Skeletal muscle cell (primary cell): ENCODE measurements around the gene SEMA4C.
"Not testable (repeated sequence)": the region's sequence is repeated elsewhere in the genome, so short reads cannot be mapped to it uniquely, and the experiment has no call there.

ENCODE experiments used
- DNase-seq: peaks from one replicate; pipeline ENCODE4 v3.0.0-alpha.2; 2010; ENCODE audit warnings: low read depth
- H3K4me3 ChIP-seq: 2 replicates; pipeline ENCODE4 v1.5.1; 2011; ENCODE audit warnings: low read depth, mild to moderate bottlenecking, control low read depth, low read length, moderate library complexity

Gene SEMA4C

DNA sequence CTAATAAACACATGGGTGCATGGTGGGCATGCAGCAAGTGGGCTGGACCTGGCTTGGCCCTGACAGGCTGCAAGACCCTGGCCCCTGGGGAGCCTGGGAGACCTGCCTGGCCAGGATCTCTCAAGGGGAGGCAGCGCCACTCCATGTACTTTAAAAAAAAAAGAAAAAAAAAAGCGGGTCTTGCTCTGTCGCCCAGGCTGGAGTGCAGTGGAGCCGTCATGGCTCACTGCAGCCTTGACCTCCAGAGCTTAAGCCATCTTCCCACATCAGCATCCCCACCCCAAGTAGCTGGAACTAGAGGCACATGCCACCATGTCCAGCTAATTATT lies 29.5 kb upstream of the SEMA4C start:
- no peak overlapping the region for H3K4me3 ChIP-seq
- no peak for DNase-seq

DNA sequence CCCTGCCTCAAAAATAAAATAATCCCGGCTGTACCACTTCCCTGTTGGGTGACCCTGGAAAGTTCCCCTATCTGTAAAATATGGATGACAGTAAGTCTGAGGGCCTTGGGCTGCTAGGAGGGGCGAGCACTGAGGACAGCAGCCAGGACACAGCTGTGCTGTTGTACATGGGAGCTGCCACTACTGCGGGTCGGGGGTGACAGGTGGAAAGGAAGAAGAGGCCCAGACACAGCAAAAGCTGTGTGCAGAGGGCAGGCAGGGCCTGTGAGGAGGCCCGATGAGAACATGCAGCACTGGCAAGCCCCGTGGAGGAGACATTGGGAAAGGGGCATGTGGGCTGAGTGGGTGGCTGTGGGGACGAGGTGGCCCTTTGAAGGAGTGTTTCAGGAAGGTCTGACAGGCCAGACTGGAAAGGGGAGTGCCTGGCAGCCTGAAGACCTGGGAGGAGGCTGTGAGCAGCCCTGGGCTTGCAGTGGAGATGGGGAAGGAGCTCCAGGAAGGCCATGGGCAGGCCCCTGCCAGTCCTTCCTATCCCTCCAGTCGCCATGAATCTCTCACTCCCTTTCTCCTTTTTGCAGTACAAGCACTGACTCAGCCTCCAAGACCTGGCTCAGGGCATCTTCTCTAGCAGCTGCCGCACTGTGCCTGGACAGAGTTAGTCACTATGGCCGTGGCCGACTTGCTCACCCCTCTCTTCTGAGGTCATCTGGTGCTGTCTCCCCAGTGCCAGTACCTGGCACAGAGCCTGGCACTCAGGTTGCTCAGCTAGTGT lies 28.9 kb upstream of the SEMA4C start:
- H3K4me3 ChIP-seq = no peak overlapping the region
- DNase-seq = no peak

DNA sequence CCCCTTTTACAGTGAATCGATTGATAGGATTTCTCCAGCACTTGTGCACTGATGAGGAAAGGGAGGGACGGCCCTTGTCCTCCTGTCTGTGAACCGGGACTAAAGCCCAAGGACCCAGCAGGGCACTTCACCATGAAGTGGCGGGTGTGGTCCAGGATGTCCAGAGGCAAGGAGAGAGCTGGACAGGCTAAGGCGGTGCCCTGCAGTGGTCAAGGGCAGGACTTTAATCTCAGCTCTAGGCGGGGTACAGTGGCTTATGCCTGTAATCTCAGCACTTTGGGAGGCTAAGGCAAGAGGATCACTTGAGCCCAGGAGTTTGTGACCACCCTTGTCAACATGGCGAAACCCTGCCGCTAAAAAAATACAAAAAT lies 28.2 kb upstream of the SEMA4C start:
- H3K4me3 ChIP-seq = no peak overlapping the region
- no peak for DNase-seq

DNA sequence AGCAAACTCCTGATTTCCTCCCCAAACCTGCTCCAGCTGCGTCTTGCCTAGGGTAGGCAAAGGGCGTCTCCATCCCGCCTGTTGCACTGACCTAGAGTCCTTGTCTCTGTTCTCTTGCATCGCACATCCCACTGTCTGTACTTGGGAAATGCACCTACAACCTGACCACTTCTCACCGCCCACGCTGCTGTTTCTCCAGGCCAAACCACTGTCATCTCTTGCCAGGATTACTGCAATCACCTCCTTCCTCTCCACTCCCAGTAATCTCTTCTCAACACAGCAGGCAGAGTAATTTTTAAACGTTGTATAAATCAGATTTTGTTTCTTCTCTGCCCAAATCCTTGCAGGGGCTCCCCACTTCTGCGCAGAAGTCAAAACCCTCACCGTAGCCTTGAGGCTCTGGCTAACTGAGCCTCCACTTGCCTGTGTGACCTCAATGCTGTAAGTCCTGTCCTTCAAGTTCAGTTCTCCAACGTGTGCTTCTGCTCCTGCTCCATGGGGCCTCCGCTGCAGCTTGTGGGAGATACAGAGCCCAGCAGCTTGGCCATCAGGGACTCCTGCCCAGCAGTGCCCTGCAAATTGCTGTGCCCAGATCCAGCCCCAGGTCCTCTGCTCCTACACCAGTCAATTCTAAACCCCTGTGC lies 27.7 kb upstream of the SEMA4C start:
- DNase-seq = no peak
- H3K4me3 ChIP-seq = no peak overlapping the region

DNA sequence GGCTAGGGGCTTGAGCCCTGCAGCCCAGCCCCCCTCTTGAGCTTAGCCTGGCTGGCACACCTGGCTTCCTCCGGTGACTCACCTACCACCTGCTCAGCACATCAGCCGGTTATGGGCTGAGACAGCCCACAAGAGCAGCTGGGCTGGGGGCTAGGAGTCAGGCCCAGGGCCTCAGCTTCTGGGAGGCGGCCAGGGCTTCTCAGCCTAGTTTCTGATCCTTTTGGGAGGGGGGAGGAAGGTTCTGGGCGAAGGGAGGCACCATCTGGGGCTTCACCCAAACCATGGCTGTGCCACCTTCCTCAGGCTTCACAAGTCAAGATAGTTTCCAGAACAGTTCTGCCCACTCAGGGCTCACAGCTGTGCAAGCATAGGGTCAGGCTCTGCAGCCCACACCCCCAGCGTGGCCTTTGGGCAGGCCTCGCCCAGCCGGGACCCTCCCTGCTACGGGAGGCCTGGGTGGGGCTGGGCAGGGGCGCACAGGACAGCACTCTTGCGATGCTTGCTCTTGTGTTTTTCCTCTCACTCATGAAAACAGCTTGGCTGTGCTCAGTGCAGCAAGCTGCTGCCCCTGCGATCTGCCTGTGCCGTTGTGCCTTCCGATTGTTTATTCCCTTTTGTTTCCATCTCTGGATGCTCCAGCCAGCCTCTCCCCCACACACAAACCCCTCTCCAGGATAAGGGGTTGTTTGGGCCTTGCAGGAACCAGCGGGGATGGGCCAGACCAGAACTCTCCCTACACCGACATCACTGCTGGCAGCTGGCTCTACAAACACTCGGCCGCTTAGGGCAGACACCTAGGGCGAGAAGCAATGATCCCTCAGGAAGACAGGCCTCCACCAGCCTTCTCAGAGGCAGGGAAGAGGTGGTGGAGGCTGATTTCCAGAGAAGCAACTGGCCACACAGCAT lies 26.1 kb upstream of the SEMA4C start:
- no peak overlapping the region for H3K4me3 ChIP-seq
- DNase-seq = peak; percentile 41

DNA sequence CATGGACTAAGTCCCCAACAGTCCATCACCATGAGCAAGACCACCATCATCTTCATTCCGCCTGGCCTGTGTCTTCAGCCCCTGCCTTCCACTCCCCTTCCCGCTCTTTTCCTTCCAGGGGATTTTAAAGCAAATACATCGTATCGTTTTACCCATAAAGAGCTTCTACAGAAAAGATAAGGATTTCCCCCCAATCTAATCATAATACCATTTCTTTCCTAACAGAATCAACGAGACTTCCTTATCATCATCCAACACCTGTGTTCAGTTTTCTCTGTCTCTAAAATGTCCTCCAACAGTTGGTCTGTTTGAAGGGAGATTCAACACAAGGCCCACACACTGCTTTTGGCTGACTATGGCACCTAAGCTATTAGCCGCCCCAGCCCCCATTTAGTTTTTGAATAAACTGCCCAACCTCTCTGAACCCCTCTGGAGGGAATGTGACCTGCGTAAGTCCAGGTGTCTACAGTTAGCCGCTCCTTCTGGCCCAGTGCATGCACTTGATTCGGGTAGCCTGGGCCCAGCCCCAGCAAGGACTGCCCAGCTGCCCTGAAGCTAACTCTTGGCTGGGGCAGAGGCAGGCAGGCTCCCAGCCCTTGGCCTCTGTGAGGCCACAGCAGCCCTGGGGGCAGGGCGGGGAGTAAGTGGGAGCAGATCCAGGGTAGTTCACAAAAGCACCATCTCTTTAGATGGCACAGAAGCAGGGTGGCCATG lies 25.3 kb upstream of the SEMA4C start:
- DNase-seq = no peak
- H3K4me3 ChIP-seq = no peak overlapping the region

DNA sequence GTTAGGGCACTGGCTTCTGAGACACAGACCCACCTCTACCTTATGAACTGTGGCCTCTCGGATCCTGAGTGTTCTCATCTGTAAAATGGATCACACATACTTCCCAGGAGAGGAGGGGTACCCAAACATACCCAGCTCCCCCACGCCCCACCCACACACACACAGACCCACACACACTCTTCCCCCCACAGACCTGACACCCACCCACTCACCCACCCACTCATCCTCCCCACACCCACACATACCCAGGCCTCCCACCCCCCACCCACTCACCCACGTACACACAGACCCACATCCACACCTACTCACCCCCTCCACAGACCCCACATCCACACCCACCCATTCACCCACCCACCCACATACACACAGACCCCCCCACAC lies 24.3 kb upstream of the SEMA4C start:
- no peak for DNase-seq
- H3K4me3 ChIP-seq = no peak overlapping the region

DNA sequence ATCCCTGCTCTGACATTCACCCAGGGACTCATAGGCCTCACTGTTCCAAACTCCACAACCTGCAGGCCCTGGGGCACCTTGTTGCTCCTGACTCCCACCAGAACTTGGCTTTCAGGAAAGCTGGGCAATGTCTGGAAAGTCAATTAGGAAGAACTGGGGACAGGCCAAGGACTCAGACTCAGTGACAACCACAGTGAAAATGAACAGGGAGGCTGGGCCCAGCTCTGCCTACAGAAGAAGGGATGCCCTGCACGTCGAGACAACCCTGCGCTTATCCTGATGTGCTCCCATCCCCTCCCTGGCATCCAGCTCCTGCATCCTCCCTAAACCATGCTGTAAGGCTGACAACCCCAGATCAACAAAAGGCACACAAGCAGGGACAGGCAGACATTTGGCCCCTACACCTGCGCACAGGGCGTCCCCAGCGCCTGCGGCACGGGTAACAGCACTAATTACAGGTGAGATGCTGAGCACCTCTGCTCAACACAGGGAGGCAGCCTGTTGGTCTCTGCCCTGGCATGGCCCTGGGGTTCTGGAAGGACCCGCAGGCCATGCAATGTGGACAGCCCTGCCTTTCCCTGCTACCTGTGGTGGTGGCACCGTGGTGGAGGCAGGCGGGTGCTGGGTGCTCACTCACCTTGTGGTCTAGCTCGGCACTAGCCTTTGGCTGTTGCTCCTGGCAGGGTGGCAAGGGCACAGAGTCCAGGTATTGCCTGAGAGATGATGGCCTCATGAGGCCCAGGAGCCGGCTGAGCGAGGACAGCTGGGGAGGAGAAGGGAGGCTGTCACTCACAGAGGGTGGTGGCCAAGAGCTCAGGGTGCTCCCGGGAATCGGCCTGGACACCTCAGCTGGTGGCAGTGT lies 23.6 kb upstream of the SEMA4C start:
- H3K4me3 ChIP-seq = no peak overlapping the region
- no peak for DNase-seq

DNA sequence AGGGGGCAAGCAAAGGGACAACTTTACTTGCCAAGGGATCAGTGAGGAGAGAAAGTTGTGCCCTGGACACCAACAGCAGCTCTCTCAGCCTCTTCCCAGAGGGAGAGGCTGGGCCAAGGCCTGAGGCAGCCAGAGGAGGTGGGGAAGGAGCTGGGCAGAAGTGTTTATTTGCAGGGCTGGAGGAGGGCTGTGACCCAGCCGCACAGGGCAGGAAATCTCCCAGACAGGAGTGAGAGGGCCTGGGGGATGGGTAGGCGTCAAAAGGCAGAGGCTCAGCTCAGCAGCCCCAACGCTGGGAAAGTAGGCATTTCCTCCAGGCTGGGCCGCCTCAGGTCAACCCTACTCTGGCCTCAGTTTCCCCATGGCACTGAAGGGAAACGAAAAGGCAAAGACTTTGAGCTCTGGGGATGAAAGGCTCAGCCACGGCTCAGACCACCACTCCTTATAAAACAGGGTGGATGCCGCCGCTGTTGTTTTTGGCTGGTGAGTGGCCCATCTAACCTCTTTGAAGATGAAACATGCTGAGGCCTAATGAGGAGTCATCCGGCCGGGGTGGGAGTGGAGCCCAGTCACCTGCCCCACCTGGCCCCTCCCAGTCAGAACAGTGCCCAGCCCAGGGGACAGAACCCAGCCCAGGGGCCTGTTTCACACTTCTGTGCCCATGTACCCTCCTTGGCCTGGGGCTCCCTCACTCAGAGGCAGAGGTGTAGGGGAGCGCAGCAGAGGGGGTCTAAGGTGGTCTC lies 21.9 kb upstream of the SEMA4C start:
- no peak overlapping the region for H3K4me3 ChIP-seq
- DNase-seq = no peak

DNA sequence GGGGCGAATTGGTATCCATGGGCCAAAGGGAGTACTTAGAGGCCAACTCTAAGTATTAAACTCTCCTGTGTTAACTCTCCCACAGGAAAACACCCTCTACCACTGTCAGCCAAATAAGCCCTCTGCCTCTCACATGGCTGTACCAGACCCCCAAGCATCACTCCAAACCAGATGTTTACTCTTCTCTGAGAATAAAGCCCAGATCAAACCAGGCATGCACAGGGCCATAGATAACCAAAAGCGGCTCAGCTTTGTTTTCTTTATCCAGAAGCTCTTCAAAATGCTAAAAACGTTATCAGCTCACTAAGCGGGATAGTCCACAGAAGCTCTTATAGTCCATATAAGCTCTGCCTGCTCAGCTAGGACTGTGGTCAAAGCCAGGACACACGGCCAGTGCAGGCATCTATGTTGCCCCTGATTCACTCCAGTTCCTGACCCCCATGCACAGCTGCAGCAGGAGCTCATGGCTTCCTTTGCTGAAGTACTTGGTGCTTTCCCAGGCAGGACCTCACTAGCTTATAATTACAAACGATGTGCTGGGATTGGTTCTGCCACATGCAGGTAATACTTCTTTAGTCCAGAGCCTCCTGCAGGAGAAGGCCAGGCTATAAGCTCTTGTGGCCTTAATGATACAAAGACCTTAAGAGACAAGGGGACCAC lies 21.0 kb upstream of the SEMA4C start:
- DNase-seq = no peak
- no peak overlapping the region for H3K4me3 ChIP-seq

DNA sequence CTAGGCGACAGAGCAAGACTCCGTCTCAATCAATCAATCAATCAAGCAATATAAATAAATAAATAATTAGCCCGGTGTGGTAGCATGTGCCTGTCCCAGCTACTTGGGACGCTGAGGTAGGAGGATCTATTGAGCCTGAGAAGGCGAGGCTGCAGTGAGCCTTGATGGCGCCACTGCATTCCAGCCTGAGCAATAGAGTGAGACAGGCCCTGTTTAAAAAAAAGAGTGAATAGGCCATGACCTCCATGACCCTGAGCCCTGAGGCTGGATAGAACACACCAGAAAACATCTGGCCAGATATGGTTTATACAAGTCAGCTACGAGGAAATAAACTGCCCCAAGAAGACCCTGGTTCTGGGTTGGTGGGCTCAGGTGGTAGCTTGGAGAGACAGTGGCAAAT lies 20.4 kb upstream of the SEMA4C start:
- no peak for DNase-seq
- H3K4me3 ChIP-seq = no peak overlapping the region

DNA sequence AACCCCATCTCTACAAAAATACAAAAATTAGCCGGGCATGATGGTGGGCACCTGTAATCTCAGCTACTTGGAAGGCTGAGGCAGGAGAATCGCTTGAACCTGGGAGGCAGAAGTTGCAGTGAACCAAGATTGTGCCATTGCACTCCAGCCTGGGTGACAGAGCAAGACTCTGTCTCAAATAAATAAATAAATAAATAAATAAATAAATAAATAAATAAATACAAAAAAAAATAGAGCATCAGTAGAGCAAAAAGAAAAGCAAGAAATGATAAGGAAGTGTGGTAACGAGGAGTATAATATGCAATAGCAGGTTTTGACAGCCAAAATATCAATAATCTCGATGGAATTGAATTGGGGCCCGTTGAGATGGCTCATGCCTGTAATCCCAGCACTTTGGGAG lies 19.6 kb upstream of the SEMA4C start:
- H3K4me3 ChIP-seq, DNase-seq: not testable (repeated sequence)

DNA sequence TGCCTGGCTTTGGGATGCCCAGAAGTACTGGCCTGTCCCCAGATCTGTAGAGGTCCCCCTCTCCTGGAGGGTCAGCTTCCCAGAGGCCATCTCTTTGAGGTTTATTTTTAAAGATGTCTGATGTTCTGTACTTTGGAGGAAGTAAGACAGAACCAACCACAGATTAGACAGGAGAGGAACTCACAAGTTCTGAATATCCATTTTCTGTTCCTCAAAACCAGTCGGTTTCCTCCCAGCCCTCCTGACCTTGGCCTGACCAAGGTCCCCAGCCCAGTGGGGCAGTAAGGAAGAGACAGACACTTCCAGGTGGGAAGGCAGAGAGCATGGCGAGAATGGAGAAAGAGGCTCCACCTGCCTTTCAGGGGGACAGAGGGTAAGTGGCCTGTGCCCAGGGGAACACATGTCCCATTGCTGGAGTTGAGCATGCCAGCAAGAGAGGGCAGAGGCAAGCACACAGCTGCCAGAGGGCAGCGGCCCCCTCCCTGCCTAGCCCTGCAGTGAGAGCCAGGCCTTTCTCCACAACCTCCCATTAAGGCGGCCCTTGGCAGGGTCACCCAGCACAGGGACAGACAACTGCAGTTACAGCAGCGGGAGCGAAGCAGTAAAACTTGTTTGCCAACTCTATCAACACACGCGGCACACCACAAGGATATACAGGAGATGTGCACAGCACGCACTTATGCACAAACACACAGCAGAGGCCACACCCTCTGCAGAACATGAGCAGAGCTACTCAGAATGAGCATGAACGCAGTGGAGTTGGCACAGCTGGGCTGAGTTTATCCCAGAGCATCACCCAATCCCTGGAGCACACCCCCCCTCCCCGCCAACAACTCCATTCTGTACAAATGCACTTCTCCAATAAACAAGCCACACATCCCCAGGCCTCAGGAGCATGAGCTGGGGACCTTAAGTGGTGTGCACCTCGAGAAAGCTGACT lies 18.5 kb upstream of the SEMA4C start:
- no peak overlapping the region for H3K4me3 ChIP-seq
- DNase-seq = no peak

DNA sequence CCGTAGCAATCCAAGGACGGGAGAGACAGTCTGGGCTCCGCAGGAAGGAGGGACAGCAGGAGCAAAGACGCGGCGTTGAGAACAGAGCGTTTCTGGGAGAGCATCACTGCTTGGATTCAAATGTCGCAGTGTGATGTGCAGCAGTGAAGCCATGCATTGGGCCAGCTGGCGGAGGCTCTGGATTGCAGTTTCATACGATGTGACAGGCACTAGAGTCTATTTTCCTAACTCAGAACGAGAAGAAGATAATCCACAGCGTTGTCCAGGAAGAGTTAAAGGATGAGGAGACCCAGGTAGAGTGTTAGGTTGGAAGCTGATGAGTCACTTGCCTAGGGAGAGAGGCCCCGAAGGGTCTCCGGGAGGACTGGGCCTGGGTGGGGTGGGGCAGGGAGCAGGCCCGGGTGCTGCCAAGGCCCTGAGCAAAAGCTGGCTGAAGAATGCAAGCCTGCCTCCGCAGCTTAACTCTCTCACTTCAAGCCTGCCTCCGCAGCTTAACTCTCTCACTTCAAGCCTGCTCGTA lies 17.7 kb upstream of the SEMA4C start:
- DNase-seq = no peak
- no peak overlapping the region for H3K4me3 ChIP-seq

DNA sequence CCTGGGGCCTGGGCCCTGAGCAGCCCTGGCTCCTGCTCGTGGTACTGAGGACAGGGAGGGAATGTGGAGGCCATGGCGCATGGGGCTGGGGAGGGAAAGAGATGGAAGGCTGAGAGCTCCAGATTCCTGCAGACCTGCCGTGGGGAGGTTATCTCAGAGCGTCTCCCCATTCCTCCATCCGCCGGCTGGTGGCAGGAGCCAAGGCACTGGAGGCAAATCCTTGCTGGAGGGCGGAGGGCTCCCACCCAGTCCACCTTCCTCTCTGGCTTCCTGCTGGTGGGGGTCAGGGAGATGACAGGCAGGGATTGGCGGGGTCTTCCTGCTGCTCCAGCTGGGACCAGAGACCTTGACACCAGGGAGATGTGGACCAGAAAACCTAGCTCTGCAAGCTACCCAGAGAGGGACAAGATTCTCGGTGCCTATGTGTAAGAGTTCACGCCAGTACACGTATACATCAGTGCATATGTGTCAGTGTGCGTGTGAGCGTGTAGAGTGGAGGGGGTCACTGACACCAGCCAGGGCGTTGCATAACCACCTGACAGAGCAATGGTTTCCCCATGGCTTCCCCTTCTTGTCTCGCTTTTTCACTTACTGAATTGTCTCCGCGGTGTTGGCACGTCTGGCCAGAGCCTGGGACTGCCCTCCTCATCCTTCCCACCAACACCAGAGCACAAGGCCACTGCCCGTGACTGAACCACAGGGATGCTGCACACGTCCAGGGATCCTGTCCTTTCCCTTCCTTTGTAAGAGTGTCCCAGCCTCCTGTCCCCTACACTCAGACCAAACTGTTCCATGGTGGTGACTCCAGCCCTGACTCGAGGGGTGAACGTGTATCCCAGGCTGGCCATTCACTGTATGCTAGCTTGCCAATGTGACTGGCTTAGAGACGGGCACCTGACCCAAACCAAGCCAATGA lies 15.8 kb upstream of the SEMA4C start:
- no peak for DNase-seq
- H3K4me3 ChIP-seq = no peak overlapping the region
